IMR-90 (cell line): ENCODE data around the gene TRIM28. TPM values are rescaled to one million over a fixed set of nuclear protein-coding genes. Genes with fewer than 3 reads are reported as not detected.
A peak's percentile ranks its signal among the peaks of the same experiment; 100 is the strongest.

Source experiments
- ATAC-seq: fragments of 200-7000 bp; cut with Tn5 transposase; 2 replicates; pipeline ENCODE4 v1.9.1; 2020; ENCODE audit warnings: low read depth, mild to moderate bottlenecking, moderate library complexity
- BruUV-seq: library from RNA; stranded (reverse); fragments of 400-500 nt; replicated peaks from 2 replicates; lab custom pipeline; 2021; lab: Mats Ljungman, UMichigan
- CTCF ChIA-PET: fragments of 300-600 bp; formaldehyde crosslinking; extraction: SDS; loops from one replicate; lab custom pipeline; 2021; ENCODE audit warnings: antibody characterized with exemption; lab: Yijun Ruan, JAX
- POLR2A ChIA-PET: fragments of 300-600 bp; sonication (Branson Sonifier 250); formaldehyde crosslinking; loops from one replicate; lab custom pipeline; 2022; ENCODE audit warnings: antibody characterized with exemption; ENCODE audit not compliant: unreplicated experiment; lab: Charles Lee
- DNase-seq: peaks from one replicate; pipeline ENCODE4 v3.0.0; 2013
- H2AFZ ChIP-seq: replicated peaks from 2 replicates; pipeline ENCODE3; 2013; ENCODE audit warnings: low read length, mild to moderate bottlenecking; ENCODE audit not compliant: poor library complexity
- H2AK5ac ChIP-seq: 2 replicates; pipeline ENCODE4 v1.6.1; 2013; ENCODE audit warnings: low read depth, low read length, inconsistent platforms
- H2AK9ac ChIP-seq: replicated peaks from 2 replicates; pipeline ENCODE3; 2013; ENCODE audit warnings: mild to moderate bottlenecking, low read depth, low read length, moderate library complexity; ENCODE audit not compliant: poor library complexity
- H2BK120ac ChIP-seq: 2 replicates; pipeline ENCODE4 v1.6.1; 2013; ENCODE audit warnings: low read depth, low read length, inconsistent platforms
- H2BK15ac ChIP-seq: 3 replicates; pipeline ENCODE4 v1.6.1; 2013; ENCODE audit warnings: low read depth, low read length, inconsistent platforms
- H2BK20ac ChIP-seq: 2 replicates; pipeline ENCODE4 v1.6.1; 2013; ENCODE audit warnings: low read depth, mild to moderate bottlenecking, inconsistent platforms, low read length, moderate library complexity
- H2BK5ac ChIP-seq: 2 replicates; pipeline ENCODE4 v1.6.1; 2013; ENCODE audit warnings: mild to moderate bottlenecking, low read depth, low read length, inconsistent platforms; ENCODE audit not compliant: poor library complexity, severe bottlenecking
- H3K14ac ChIP-seq: replicated peaks from 2 replicates; pipeline ENCODE4 v1.6.1; 2013; ENCODE audit warnings: low read depth, low read length, inconsistent platforms
- H3K18ac ChIP-seq: 2 replicates; pipeline ENCODE4 v1.6.1; 2013; ENCODE audit warnings: low read depth, low read length, control low read depth
- H3K23ac ChIP-seq: 2 replicates; pipeline ENCODE4 v1.6.1; 2013; ENCODE audit warnings: low read depth, low read length, inconsistent platforms
- H3K27ac ChIP-seq: 2 replicates; pipeline ENCODE4 v1.5.1; 2013; ENCODE audit warnings: mild to moderate bottlenecking, control low read depth, low read length; ENCODE audit not compliant: insufficient read depth
- H3K27me3 ChIP-seq: 2 replicates; pipeline ENCODE4 v1.6.1; 2013; ENCODE audit warnings: low read length; ENCODE audit not compliant: control insufficient read depth, insufficient read depth
- H3K36me3 ChIP-seq: 2 replicates; pipeline ENCODE4 v1.6.1; 2013; ENCODE audit warnings: low read length, mixed read lengths; ENCODE audit not compliant: control insufficient read depth, insufficient read depth
- H3K4ac ChIP-seq: 2 replicates; pipeline ENCODE4 v1.6.1; 2013; ENCODE audit warnings: low read depth, low read length, inconsistent platforms
- H3K4me1 ChIP-seq: 2 replicates; pipeline ENCODE4 v1.6.1; 2013; ENCODE audit warnings: low read length, mixed read lengths; ENCODE audit not compliant: control insufficient read depth, insufficient read depth
- H3K4me2 ChIP-seq: 2 replicates; pipeline ENCODE4 v1.6.1; 2013; ENCODE audit warnings: low read depth, mild to moderate bottlenecking, control low read depth, low read length, moderate library complexity
- H3K4me3 ChIP-seq: 2 replicates; pipeline ENCODE4 v1.5.1; 2013; ENCODE audit warnings: low read depth, mild to moderate bottlenecking, control low read depth, low read length, moderate library complexity; ENCODE audit not compliant: insufficient read depth
- H3K56ac ChIP-seq: 2 replicates; pipeline ENCODE4 v1.6.1; 2013; ENCODE audit warnings: low read length, inconsistent platforms; ENCODE audit not compliant: insufficient read depth; ENCODE audit errors: extremely low read depth
- H3K79me1 ChIP-seq, 2 experiments: 2 replicates each; pipeline ENCODE4 v1.6.1; 2013; ENCODE audit warnings: low read length in 2 of 2, inconsistent platforms in 1 of 2, low read depth in 1 of 2
- H3K9ac ChIP-seq: 2 replicates; pipeline ENCODE4 v1.6.1; 2013; ENCODE audit warnings: low read depth, low read length, control low read depth
- H3K9me1 ChIP-seq: 2 replicates; pipeline ENCODE4 v1.6.1; 2013; ENCODE audit warnings: low read length, inconsistent platforms; ENCODE audit not compliant: insufficient read depth
- H3K9me3 ChIP-seq: 2 replicates; pipeline ENCODE4 v1.6.1; 2013; ENCODE audit warnings: low read length; ENCODE audit not compliant: control insufficient read depth, insufficient read depth
- H4K20me1 ChIP-seq: 2 replicates; pipeline ENCODE4 v1.6.1; 2013; ENCODE audit warnings: low read length, inconsistent platforms; ENCODE audit not compliant: insufficient read depth
- H4K5ac ChIP-seq: 2 replicates; pipeline ENCODE4 v1.6.1; 2013; ENCODE audit warnings: mild to moderate bottlenecking, low read depth, low read length, control low read depth
- H4K8ac ChIP-seq, 2 experiments: 2 replicates each; pipeline ENCODE4 v1.6.1; 2013; ENCODE audit warnings: low read depth in 2 of 2, low read length in 2 of 2, control low read depth in 1 of 2, inconsistent platforms in 1 of 2
- H4K91ac ChIP-seq: 2 replicates; pipeline ENCODE4 v1.6.1; 2013; ENCODE audit warnings: low read depth, low read length, inconsistent platforms; ENCODE audit not compliant: insufficient read depth
- CHD1 ChIP-seq: IDR thresholded peaks from 2 replicates; pipeline ENCODE4 v1.6.1; 2012; ENCODE audit warnings: low read depth, low read length, improper control_type of control experiment
- WGBS, 2 experiments: methylation state at CpG; one replicate each; pipeline versions ENCODE4 v1.1.5 to v1.1.7; 2013; ENCODE audit warnings: missing lambda C conversion rate in 2 of 2; ENCODE audit not compliant: insufficient read length in 1 of 2; ENCODE audit errors: extremely low coverage in 2 of 2; 5-methylcytosine and 5-hydroxymethylcytosine counted together
- dilution Hi-C: fragments of 300-500 bp; cut with HindIII; formaldehyde crosslinking; loops from one replicate; pipeline ENCODE4 v1.14.3; 2018; ENCODE audit warnings: low sequenced_read_pairs; ENCODE audit not compliant: unreplicated experiment
- in situ Hi-C: fragments of 300-500 bp; cut with MboI; formaldehyde crosslinking; loops from 3 replicates; pipeline ENCODE4 v1.14.3; 2019; ENCODE audit warnings: low sequenced_read_pairs, inconsistent platforms, mixed read lengths
- intact Hi-C: fragments of 100-400 bp; cut with micrococcal nuclease; formaldehyde crosslinking; loops from 2 replicates; pipeline ENCODE4 v1.10.0; 2022
- polyA plus RNA-seq, 3 experiments: library from polyadenylated mRNA; depleted of rRNA; stranded (reverse); fragments of >200 nt; gene quantifications; 2 replicates each; pipeline ENCODE4 v1.2.3, GENCODE V29; 2012; ENCODE audit warnings: low replicate concordance in 1 of 3
- total RNA-seq: library from RNA; depleted of rRNA; stranded (reverse); fragments of >200 nt; gene quantifications from 2 replicates; pipeline ENCODE4 v1.2.3, GENCODE V29; 2012

The TRIM28 gene
- total and polyA plus RNA-seq, 2 of the 4 experiments (the other 2 are of a cell fraction): 349 to 465 TPM

GRCh38 chr19:58544591-58545285 is 874 bp downstream of the TRIM28 start:
- Histone ChIP-seq H3K27ac (peak overlapping the region; percentile 88), H3K27me3 (peaks cover 4% of the 10 kb centered on the region), H3K56ac (peak overlapping the region; percentile 43), H3K23ac (peak overlapping the region; percentile 42; the same call in 1 of the 2 replicates), H3K79me1 (peaks cover 6 to 48% of the 10 kb centered on the region in 2 experiments; a peak in 3 of 4 replicates), H2BK15ac (no peak overlapping the region), H3K4me3 (peak overlapping the region; percentile 77), H4K8ac (peak overlapping the region in 1 of 2 experiments; percentile 75; a peak in 2 of 4 replicates), H2BK5ac (peak overlapping the region; percentile 83), H3K18ac (no peak overlapping the region), H3K9ac (peak overlapping the region; percentile 98), H3K9me1 (peaks cover 13% of the 10 kb centered on the region), H2AK5ac (peak overlapping the region; percentile 88), H2AK9ac (peak overlapping the region; percentile 96), H3K4me2 (peak overlapping the region; percentile 98), H2BK120ac (no peak overlapping the region), H4K91ac (no peak overlapping the region), H3K4ac (peak overlapping the region; percentile 94), H3K36me3 (peaks cover 38% of the 10 kb centered on the region), H2BK20ac (no peak overlapping the region), H2AFZ (peak overlapping the region; percentile 98), H4K20me1 (peaks cover 61% of the 10 kb centered on the region), H3K4me1 (peaks cover 13% of the 10 kb centered on the region), H4K5ac (no peak overlapping the region), H3K9me3 (no peaks in the 10 kb centered on the region), H3K14ac (peak overlapping the region; percentile 83)
- ChIA-PET CTCF (no interaction called here), POLR2A (interaction anchor here (0.9 kb wide), 1 partner anchor 10 kb away, joined by 3 read pairs; the partner anchor contains the start of gene CHMP2A)
- intact Hi-C loops (loop anchor here (2.0 kb wide), 1 partner anchor 14 kb away; the partner anchor contains the start of gene UBE2M), dilution Hi-C loops (no loop called here), in situ Hi-C loops (no loop called here)
- BruUV-seq: no TSS peak
- WGBS, 2 experiments: 1% methylated on average over 23 of the region's 92 CpGs; no CpG with 5 or more reads in 1 of the 2 experiments
- ATAC-seq (peak; percentile 55), DNase-seq (peak; percentile 47)
- TF ChIP-seq CHD1: no peak
